ENCODE measurements around the gene SMIM27.
"Not testable (repeated sequence)": the region's sequence is repeated elsewhere in the genome, so short reads cannot be mapped to it uniquely, and the experiment has no call there.

- not testable (repeated sequence) for TF ChIP-seq POLR2A, CTCF (IDR thresholded peaks at IDR 0.05)
These were observed 46.9 kb downstream of the SMIM27 start for GRCh38 chr9:32599021-32599420.
